ENCODE results near the gene PADI1. TPM values are rescaled to one million over a fixed set of nuclear protein-coding genes. Genes with fewer than 3 reads are reported as not detected.
A peak's percentile ranks its signal among the peaks of the same experiment; 100 is the strongest.

The PADI1 gene
- total RNA-seq, 2 donors from 2014 or later, result not detected

DNA sequence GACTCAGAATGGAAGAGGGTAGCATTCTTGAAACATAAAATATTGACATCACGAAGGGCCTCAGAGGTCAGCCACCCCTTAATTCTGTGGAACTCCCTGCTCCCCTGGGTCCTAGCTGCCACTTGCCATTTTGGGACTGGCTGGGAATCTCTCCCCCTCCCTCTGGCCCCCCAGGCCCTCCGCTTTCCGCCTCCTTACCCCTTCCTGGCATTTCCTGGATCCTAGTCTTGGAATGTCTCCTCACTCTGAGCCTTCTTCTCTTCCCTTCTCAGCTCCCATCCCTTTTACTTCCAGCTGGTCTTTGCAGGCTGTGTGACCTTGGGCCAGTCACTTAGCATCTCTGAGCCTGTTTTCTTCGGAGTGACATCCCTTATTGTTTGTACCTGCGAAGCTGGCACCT, 4.5 kb downstream of the PADI1 start:
- intact Hi-C loops (cut with DNase I), result no loop called here
- ATAC-seq (no peak), DNase-seq (no peak)
- no peak for TF ChIP-seq POLR2A (IDR thresholded peaks at IDR 0.05)
- TF ChIP-seq, protein P1, sequence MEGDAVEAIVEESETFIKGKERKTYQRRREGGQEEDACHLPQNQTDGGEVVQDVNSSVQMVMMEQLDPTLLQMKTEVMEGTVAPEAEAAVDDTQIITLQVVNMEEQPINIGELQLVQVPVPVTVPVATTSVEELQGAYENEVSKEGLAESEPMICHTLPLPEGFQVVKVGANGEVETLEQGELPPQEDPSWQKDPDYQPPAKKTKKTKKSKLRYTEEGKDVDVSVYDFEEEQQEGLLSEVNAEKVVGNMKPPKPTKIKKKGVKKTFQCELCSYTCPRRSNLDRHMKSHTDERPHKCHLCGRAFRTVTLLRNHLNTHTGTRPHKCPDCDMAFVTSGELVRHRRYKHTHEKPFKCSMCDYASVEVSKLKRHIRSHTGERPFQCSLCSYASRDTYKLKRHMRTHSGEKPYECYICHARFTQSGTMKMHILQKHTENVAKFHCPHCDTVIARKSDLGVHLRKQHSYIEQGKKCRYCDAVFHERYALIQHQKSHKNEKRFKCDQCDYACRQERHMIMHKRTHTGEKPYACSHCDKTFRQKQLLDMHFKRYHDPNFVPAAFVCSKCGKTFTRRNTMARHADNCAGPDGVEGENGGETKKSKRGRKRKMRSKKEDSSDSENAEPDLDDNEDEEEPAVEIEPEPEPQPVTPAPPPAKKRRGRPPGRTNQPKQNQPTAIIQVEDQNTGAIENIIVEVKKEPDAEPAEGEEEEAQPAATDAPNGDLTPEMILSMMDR (IDR thresholded peaks at IDR 0.05), result no peak
- Histone ChIP-seq H3K36me3 (replicated peaks in 1 of 2; ENCODE audit: insufficient read depth in 1 of 2, low read depth in 2 of 2) (no peaks in the 10 kb centered on the region), H3K27ac (no peak overlapping the region), H3K4me1 (peaks cover 12% of the 10 kb centered on the region), H3K27me3 (no peaks in the 10 kb centered on the region), H3K4me3 (no peak overlapping the region), H3K9me3 (no peaks in the 10 kb centered on the region)
- WGBS, 2 donors, result 61 to 73% methylated on average over 5 of the region's 5 CpGs

DNA sequence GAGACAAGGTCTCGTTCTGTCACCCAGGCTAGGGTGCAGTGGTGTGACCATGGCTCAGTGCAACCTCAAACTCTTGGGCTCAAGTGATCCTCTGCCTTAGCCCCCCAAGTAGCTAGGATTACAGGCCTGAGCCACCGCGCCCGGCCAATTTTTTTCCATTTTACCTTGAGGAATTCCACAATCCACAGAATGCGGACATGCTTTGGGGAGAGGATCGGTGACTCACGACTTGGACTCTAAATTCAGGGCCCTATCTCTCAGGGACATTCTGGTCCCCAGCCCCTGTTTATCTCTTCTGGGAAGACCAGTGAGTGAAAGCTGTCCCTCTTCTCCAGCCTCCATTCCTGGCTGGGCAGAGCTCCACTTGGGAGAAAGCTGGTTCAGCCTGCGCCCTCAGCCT, 5.2 kb downstream of the PADI1 start:
- TF ChIP-seq, protein P1 (IDR thresholded peaks at IDR 0.05), result no peak
- TF ChIP-seq POLR2A (IDR thresholded peaks at IDR 0.05), result no peak

DNA sequence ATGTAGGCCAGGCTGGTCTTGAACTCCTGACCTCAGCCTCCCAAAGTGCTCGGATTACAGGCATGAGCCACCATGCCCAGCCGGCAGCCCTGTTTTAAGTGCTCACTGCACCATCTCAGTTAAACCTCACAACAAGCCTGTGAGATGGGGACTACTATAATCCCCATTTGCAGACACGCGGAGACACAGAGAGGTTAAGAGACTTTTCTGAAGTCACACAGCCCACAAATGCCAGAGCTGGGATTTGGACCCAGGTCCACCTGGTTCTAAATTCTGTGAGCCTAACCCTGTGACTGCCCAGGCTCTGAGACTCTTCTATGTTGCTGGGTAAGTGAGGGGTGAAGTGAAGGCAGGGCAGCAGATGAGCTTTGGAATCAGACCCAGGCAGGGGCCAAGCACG, 6.4 kb downstream of the PADI1 start:
- no peak for ATAC-seq
- no peak for DNase-seq
- H3K4me3 ChIP-seq, result no peak overlapping the region
- peaks cover 12% of the 10 kb centered on the region for H3K4me1 ChIP-seq
- TF ChIP-seq, protein P1 (IDR thresholded peaks at IDR 0.05), result no peak
- no peak for TF ChIP-seq POLR2A (IDR thresholded peaks at IDR 0.05)
- intact Hi-C loops (cut with DNase I), result no loop called here
- no peaks in the 10 kb centered on the region for H3K9me3 ChIP-seq
- no peak overlapping the region for H3K27ac ChIP-seq
- H3K36me3 ChIP-seq (replicated peaks in 1 of 2; ENCODE audit: insufficient read depth in 1 of 2, low read depth in 2 of 2), result no peaks in the 10 kb centered on the region
- H3K27me3 ChIP-seq, result no peaks in the 10 kb centered on the region
- 78 to 88% methylated on average over 4 to 5 of the region's 5 CpGs for WGBS, 2 donors

More for the DNA sequence above, 5.2 kb downstream of the PADI1 start:
- intact Hi-C loops (cut with DNase I), result no loop called here
- WGBS, 2 donors, result 88 to 89% methylated on average over 8 of the region's 8 CpGs
- Histone ChIP-seq H3K36me3 (replicated peaks in 1 of 2; ENCODE audit: insufficient read depth in 1 of 2, low read depth in 2 of 2) (no peaks in the 10 kb centered on the region), H3K4me3 (no peak overlapping the region), H3K9me3 (no peaks in the 10 kb centered on the region), H3K4me1 (peaks cover 12% of the 10 kb centered on the region), H3K27ac (no peak overlapping the region), H3K27me3 (no peaks in the 10 kb centered on the region)
- no peak for DNase-seq
- no peak for ATAC-seq

GRCh38 chr1:17212009-17212408, 7.1 kb downstream of the PADI1 start:
- H3K4me1 ChIP-seq, result peaks cover 12% of the 10 kb centered on the region
- H3K27ac ChIP-seq, result peak overlapping the region in 3 of 4 donors; percentile 25 to 66 (median 30)
- no peaks in the 10 kb centered on the region for H3K27me3 ChIP-seq
- no peak overlapping the region for H3K4me3 ChIP-seq
- no peak for TF ChIP-seq POLR2A (IDR thresholded peaks at IDR 0.05)
- TF ChIP-seq, protein P1 (IDR thresholded peaks at IDR 0.05), result peak in 4 of 7 experiments; percentile 23 to 43 (median 36)
- H3K36me3 ChIP-seq (replicated peaks in 1 of 2; ENCODE audit: insufficient read depth in 1 of 2, low read depth in 2 of 2), result no peaks in the 10 kb centered on the region
- intact Hi-C loops (cut with DNase I), result no loop called here
- ATAC-seq (peak; percentile 63), DNase-seq (peak; percentile 22 to 69 (median 58))
- H3K9me3 ChIP-seq, result no peaks in the 10 kb centered on the region
- WGBS, 2 donors, result 23 to 46% methylated on average over 4 to 10 of the region's 10 CpGs

DNA sequence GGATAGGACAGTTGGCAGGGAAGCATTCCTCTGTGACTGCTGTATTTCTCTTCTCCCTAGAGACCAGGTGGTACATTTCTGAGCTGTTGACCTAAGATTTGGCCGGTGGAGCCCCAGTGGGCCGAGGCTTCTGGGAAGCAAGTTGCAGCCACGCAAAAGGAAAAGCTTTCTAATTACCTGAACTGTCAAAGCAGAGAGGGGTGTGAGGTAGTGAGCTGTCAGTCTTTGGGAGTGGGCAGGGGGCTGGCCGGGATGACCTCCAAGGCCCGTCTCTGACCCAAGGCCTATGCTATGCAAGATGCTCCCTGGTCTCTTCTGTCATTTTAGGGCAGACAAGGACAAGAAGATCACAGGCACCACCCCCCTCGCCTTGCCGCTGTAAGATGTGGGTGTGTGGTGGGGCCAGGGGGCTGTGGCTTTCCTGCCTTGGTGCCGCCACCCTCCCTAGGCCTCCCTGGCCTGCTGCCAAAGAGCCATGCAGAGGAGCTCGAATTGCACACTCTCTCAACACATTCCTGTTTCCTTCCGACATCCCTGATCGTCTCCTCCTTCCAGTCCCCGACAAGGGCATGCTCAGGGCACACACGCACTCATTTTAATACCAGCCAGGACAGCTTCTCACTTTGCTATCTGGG, 7.7 kb downstream of the PADI1 start:
- WGBS, 2 donors, result 44 to 54% methylated on average over 10 to 13 of the region's 13 CpGs
- Histone ChIP-seq H3K4me3 (no peak overlapping the region), H3K4me1 (peaks cover 12% of the 10 kb centered on the region), H3K36me3 (replicated peaks in 1 of 2; ENCODE audit: insufficient read depth in 1 of 2, low read depth in 2 of 2) (no peaks in the 10 kb centered on the region), H3K27me3 (no peaks in the 10 kb centered on the region), H3K9me3 (no peaks in the 10 kb centered on the region), H3K27ac (peak overlapping the region in 3 of 4 donors; percentile 25 to 66 (median 30))
- DNase-seq, result peak; percentile 18 to 38 (median 24)
- peak; percentile 43 for ATAC-seq
- TF ChIP-seq POLR2A (IDR thresholded peaks at IDR 0.05), result no peak
- TF ChIP-seq, protein P1 (IDR thresholded peaks at IDR 0.05), result no peak
- intact Hi-C loops (cut with DNase I), result no loop called here

Data from body of pancreas (tissue), 4 donors.